Measurements from ENCODE around the gene CAPN2.

CAPN2 gene

DNA sequence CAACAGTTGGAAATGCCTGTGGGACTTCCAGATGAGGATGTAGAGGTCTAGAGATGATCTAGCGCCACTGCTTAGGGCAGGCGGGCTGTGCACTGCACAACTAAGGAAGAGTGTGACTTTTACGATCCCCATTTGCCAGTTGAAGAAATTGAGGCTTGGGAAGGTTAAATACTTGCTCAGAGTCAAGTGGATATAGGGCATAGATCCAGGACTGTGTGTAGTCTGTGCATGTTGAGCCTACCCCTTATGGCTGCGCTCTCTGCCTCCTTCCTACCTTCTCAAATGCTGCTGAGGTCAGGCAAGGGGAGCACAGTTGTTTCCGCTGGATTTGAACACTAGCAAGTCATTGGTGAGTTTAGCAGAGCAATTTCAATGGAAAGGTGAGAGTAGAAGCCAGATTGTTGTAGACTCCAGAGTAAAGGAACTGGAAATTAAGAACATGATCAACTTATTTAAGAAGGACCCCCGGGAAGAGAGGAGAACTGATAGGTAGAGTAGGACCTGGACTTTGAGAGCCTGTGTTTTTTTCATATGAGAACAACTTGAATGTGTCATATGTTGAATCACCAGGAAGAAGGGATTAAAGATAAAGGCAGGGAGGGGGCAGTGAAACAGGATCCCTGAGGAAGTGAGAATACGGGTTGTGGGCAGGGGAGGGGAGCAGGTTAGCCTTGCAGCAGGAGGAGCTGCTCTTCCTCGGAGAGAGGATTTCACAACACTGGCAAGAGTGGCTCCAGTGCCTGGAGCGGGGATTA lies 2.7 kb downstream of the CAPN2 start:
- no peak overlapping the region for H3K4me3 ChIP-seq (ENCODE audit: low read depth, low read length)
- H3K36me3 ChIP-seq (ENCODE audit: control insufficient read depth in 2 of 2, insufficient read depth in 1 of 2, low read length in 2 of 2) = peaks cover 13 to 34% of the 10 kb centered on the region in 2 experiments; a peak in 2 of 3 replicates
- ChIA-PET CTCF (interaction anchor here (0.8 to 1.3 kb wide), 5 partner anchors 9 to 96 kb away, joined by 3 to 6 read pairs (median 3); no protein-coding TSS in a partner anchor), POLR2A (interaction anchor here (0.9 to 1.3 kb wide), 4 partner anchors 9 to 61 kb away, joined by 3 to 4 read pairs (median 4); no protein-coding TSS in a partner anchor)
- no peaks in the 10 kb centered on the region for H3K9me3 ChIP-seq (ENCODE audit: control insufficient read depth, insufficient read depth, low read depth, low read length)
- H3K4me1 ChIP-seq (ENCODE audit: control insufficient read depth, insufficient read depth, low read length) = peaks cover 37% of the 10 kb centered on the region
- peak overlapping the region; percentile 6 for H3K27ac ChIP-seq (ENCODE audit: extremely low read depth, low read depth, low read length)
- TF ChIP-seq ZNF391 (tag by site-specific recombination; IDR thresholded peaks at IDR 0.05; ENCODE audit: borderline replicate concordance, low read depth) (peak; percentile 58; the same call in 1 of the 2 replicates), ZNF341 (tag by site-specific recombination; IDR thresholded peaks at IDR 0.05; ENCODE audit: low read depth) (peak; percentile 93), HOXC10 (CRISPR knock-in tag; IDR thresholded peaks at IDR 0.05) (no peak), ZNF19 (tag by site-specific recombination; IDR thresholded peaks at IDR 0.05; ENCODE audit: low read depth) (no peak), HOXA7 (CRISPR knock-in tag; IDR thresholded peaks at IDR 0.05; ENCODE audit: borderline replicate concordance) (no peak), ZNF114 (tag by site-specific recombination; IDR thresholded peaks at IDR 0.05) (no peak), KLF8 (tag by site-specific recombination; IDR thresholded peaks at IDR 0.05) (peak; percentile 81), ZNF311 (tag by site-specific recombination; IDR thresholded peaks at IDR 0.05; ENCODE audit: borderline replicate concordance) (no peak), ZNF560 (tag by site-specific recombination; IDR thresholded peaks at IDR 0.05; ENCODE audit: borderline replicate concordance) (no peak), ZNF623 (tag by site-specific recombination; IDR thresholded peaks at IDR 0.05) (no peak), ZNF843 (tag by site-specific recombination; IDR thresholded peaks at IDR 0.05) (peak; percentile 83), ZNF488 (tag by site-specific recombination; IDR thresholded peaks at IDR 0.05) (no peak), ZNF366 (tag by site-specific recombination; conservative IDR thresholded peaks at IDR 0.05) (peak; percentile 66), GLI4 (tag by site-specific recombination; IDR thresholded peaks at IDR 0.05) (no peak), ZBTB21 (tag by site-specific recombination; IDR thresholded peaks at IDR 0.05) (peak; percentile 62; the same call in 1 of the 2 replicates), ZNF837 (tag by site-specific recombination; IDR thresholded peaks at IDR 0.05) (no peak), KLF16 (tag by site-specific recombination; IDR thresholded peaks at IDR 0.05) (no peak), SP7 (tag by site-specific recombination; IDR thresholded peaks at IDR 0.05) (peak; percentile 95), ZNF221 (tag by site-specific recombination; IDR thresholded peaks at IDR 0.05; ENCODE audit: borderline replicate concordance) (no peak), EGR2 (tag by site-specific recombination; IDR thresholded peaks at IDR 0.05; ENCODE audit: low read depth) (peak; percentile 60), ZNF280D (tag by site-specific recombination; IDR thresholded peaks at IDR 0.05) (no peak)
- TF ChIP-seq, protein P1, sequence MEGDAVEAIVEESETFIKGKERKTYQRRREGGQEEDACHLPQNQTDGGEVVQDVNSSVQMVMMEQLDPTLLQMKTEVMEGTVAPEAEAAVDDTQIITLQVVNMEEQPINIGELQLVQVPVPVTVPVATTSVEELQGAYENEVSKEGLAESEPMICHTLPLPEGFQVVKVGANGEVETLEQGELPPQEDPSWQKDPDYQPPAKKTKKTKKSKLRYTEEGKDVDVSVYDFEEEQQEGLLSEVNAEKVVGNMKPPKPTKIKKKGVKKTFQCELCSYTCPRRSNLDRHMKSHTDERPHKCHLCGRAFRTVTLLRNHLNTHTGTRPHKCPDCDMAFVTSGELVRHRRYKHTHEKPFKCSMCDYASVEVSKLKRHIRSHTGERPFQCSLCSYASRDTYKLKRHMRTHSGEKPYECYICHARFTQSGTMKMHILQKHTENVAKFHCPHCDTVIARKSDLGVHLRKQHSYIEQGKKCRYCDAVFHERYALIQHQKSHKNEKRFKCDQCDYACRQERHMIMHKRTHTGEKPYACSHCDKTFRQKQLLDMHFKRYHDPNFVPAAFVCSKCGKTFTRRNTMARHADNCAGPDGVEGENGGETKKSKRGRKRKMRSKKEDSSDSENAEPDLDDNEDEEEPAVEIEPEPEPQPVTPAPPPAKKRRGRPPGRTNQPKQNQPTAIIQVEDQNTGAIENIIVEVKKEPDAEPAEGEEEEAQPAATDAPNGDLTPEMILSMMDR (tag by site-specific recombination; IDR thresholded peaks at IDR 0.05) = peak; percentile 32; the same call in 1 of the 2 replicates
- TF ChIP-seq, protein P2, sequence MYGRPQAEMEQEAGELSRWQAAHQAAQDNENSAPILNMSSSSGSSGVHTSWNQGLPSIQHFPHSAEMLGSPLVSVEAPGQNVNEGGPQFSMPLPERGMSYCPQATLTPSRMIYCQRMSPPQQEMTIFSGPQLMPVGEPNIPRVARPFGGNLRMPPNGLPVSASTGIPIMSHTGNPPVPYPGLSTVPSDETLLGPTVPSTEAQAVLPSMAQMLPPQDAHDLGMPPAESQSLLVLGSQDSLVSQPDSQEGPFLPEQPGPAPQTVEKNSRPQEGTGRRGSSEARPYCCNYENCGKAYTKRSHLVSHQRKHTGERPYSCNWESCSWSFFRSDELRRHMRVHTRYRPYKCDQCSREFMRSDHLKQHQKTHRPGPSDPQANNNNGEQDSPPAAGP (tag by site-specific recombination; IDR thresholded peaks at IDR 0.05) = peak; percentile 92
- TF ChIP-seq, protein P3, sequence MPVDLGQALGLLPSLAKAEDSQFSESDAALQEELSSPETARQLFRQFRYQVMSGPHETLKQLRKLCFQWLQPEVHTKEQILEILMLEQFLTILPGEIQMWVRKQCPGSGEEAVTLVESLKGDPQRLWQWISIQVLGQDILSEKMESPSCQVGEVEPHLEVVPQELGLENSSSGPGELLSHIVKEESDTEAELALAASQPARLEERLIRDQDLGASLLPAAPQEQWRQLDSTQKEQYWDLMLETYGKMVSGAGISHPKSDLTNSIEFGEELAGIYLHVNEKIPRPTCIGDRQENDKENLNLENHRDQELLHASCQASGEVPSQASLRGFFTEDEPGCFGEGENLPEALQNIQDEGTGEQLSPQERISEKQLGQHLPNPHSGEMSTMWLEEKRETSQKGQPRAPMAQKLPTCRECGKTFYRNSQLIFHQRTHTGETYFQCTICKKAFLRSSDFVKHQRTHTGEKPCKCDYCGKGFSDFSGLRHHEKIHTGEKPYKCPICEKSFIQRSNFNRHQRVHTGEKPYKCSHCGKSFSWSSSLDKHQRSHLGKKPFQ (tag by site-specific recombination; IDR thresholded peaks at IDR 0.05) = peak; percentile 99
- TF ChIP-seq, protein P4, sequence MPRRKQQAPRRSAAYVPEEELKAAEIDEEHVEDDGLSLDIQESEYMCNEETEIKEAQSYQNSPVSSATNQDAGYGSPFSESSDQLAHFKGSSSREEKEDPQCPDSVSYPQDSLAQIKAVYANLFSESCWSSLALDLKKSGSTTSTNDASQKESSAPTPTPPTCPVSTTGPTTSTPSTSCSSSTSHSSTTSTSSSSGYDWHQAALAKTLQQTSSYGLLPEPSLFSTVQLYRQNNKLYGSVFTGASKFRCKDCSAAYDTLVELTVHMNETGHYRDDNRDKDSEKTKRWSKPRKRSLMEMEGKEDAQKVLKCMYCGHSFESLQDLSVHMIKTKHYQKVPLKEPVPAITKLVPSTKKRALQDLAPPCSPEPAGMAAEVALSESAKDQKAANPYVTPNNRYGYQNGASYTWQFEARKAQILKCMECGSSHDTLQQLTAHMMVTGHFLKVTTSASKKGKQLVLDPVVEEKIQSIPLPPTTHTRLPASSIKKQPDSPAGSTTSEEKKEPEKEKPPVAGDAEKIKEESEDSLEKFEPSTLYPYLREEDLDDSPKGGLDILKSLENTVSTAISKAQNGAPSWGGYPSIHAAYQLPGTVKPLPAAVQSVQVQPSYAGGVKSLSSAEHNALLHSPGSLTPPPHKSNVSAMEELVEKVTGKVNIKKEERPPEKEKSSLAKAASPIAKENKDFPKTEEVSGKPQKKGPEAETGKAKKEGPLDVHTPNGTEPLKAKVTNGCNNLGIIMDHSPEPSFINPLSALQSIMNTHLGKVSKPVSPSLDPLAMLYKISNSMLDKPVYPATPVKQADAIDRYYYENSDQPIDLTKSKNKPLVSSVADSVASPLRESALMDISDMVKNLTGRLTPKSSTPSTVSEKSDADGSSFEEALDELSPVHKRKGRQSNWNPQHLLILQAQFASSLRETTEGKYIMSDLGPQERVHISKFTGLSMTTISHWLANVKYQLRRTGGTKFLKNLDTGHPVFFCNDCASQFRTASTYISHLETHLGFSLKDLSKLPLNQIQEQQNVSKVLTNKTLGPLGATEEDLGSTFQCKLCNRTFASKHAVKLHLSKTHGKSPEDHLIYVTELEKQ (tag by site-specific recombination; IDR thresholded peaks at IDR 0.05; ENCODE audit: borderline replicate concordance) = peak; percentile 69; the same call in 1 of the 2 replicates

All from HEK293 (cell line).